Epithelial cell of esophagus (primary cell): ENCODE data around the gene ABI3.
A peak's percentile ranks its signal among the peaks of the same experiment; 100 is the strongest.

Experiments
- DNase-seq: peaks from one replicate; pipeline ENCODE4 v3.0.0; 2010; ENCODE audit warnings: low read depth
- H3K4me3 ChIP-seq: 2 replicates; pipeline ENCODE4 v1.5.1; 2011; ENCODE audit warnings: mild to moderate bottlenecking, low read length, control low read depth
- TF ChIP-seq, protein P1 (sequence below): IDR thresholded peaks from 2 replicates; pipeline ENCODE4 v1.5.1; 2011; ENCODE audit warnings: low read depth, mild to moderate bottlenecking, low read length, control low read depth, inconsistent platforms; ENCODE audit not compliant: insufficient read depth; ENCODE audit errors: missing control alignments

Gene ABI3

GRCh38 chr17:49242813-49243212 lies 32.3 kb downstream of the ABI3 start:
- no peak overlapping the region for H3K4me3 ChIP-seq
- DNase-seq: no peak
- TF ChIP-seq, protein P1, sequence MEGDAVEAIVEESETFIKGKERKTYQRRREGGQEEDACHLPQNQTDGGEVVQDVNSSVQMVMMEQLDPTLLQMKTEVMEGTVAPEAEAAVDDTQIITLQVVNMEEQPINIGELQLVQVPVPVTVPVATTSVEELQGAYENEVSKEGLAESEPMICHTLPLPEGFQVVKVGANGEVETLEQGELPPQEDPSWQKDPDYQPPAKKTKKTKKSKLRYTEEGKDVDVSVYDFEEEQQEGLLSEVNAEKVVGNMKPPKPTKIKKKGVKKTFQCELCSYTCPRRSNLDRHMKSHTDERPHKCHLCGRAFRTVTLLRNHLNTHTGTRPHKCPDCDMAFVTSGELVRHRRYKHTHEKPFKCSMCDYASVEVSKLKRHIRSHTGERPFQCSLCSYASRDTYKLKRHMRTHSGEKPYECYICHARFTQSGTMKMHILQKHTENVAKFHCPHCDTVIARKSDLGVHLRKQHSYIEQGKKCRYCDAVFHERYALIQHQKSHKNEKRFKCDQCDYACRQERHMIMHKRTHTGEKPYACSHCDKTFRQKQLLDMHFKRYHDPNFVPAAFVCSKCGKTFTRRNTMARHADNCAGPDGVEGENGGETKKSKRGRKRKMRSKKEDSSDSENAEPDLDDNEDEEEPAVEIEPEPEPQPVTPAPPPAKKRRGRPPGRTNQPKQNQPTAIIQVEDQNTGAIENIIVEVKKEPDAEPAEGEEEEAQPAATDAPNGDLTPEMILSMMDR: no peak

DNA sequence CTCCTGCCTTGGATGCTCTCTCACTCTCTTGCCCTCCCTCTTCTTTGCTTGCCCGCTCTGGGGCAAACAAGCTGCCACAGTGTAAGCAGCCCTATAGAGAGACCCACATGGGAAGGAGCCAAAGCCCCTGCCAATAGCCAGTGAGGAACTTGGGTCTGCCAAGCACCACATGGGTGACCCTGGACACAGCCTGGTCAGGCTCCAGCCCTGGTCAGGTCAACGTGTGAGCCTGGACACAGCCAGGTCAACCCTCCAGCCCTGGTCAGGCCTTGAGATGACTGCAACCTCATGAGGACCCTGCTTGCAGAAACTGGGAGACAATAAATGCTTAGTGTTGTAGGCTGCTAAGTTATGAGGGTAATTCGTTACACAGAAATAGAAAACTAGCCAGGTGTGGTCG lies 34.3 kb downstream of the ABI3 start:
- H3K4me3 ChIP-seq: no peak overlapping the region
- TF ChIP-seq, protein P1: no peak
- no peak for DNase-seq

DNA sequence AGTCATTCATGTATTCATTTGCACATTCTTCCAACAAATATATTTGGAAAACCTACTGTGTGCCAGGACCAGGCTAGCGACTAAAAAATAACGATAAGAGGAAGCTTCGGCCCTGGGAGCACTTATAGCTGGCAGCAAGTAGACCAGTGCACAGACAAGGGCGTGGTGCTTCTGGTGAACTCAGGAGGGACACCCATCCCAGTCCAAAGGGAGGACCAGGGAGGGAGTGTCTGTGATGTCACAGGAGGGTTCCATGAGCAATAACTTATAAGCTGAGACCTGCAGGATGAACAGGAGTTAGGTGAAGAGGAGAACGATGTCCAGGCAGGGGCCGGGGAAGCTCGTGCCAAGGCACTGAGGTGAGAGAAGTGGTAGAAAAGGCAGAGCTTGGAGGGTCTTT lies 37.4 kb downstream of the ABI3 start:
- no peak overlapping the region for H3K4me3 ChIP-seq
- no peak for DNase-seq
- TF ChIP-seq, protein P1: no peak

GRCh38 chr17:49249292-49249794 lies 38.8 kb downstream of the ABI3 start:
- DNase-seq: no peak
- H3K4me3 ChIP-seq: no peak overlapping the region
- TF ChIP-seq, protein P1: no peak

- TF ChIP-seq, protein P1: no peak
- DNase-seq: no peak
- H3K4me3 ChIP-seq: no peak overlapping the region
These were observed 39.5 kb downstream of the ABI3 start for GRCh38 chr17:49249890-49250522.

DNA sequence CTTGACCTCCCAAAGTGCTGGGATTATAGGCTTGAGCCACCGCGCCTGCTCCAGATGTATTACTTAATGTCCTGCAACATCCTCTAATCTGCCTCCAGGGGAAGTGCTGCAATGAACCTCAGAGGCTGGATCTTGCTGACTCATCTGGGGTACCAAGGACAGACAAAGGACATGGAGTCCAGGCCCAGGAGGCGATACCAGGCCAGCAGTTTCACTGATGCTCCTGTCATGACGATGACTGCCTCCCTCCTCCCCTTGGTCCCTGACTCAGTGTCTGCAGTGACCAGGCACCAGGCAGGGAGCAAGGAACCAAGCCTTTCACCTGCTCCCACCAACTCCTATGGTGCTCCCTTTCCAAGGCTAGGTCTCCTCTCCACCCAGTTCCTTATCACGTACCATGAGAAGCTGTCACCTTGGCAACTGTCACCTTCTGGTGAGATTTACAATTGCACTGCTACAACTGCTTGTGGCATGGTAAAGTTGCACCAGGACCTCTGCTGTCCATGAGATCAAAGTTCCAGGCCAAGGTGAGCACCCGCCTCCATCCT lies 41.7 kb downstream of the ABI3 start:
- H3K4me3 ChIP-seq: no peak overlapping the region
- DNase-seq: peak; percentile 44
- TF ChIP-seq, protein P1: no peak

DNA sequence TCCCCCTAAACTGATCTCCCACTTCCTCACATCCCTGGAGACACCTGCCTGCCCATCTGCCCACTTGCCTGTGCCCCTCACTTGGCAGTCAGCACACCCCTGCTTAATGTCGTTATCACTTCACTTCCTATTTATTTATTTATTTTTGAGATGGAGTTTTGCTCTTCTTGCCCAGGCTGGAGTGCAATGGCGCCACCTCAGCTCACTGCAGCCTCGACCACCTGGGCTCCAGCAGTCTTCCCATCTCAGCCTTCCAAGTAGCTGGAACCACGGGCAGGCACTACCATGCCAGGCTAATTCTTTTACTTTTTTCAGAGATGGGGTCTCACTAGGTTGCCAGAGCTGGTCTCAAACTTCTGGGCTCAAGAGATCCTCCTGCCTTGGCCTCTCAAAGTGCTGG lies 43.6 kb downstream of the ABI3 start:
- no peak for DNase-seq
- TF ChIP-seq, protein P1: no peak
- no peak overlapping the region for H3K4me3 ChIP-seq
